ENCODE results near the gene SULT4A1.

- TF ChIP-seq TCF4 (CRISPR knock-in tag; IDR thresholded peaks at IDR 0.05; ENCODE audit: borderline replicate concordance), result no peak
- no peak for TF ChIP-seq GLIS3 (CRISPR knock-in tag; IDR thresholded peaks at IDR 0.05)
- no peak for TF ChIP-seq ARNTL (CRISPR knock-in tag; IDR thresholded peaks at IDR 0.05; ENCODE audit: borderline replicate concordance, low read depth)
Observed at GRCh38 chr22:43831561-43832392, 30.5 kb downstream of the SULT4A1 start.
